Inferior parietal cortex (tissue), 1 donor: ENCODE measurements around the gene CHST8.

Experiments used
- DNase-seq: peaks from one replicate; pipeline ENCODE4 v3.0.0-alpha.2; 2016; ENCODE audit errors: extremely low spot score

Gene CHST8

DNA sequence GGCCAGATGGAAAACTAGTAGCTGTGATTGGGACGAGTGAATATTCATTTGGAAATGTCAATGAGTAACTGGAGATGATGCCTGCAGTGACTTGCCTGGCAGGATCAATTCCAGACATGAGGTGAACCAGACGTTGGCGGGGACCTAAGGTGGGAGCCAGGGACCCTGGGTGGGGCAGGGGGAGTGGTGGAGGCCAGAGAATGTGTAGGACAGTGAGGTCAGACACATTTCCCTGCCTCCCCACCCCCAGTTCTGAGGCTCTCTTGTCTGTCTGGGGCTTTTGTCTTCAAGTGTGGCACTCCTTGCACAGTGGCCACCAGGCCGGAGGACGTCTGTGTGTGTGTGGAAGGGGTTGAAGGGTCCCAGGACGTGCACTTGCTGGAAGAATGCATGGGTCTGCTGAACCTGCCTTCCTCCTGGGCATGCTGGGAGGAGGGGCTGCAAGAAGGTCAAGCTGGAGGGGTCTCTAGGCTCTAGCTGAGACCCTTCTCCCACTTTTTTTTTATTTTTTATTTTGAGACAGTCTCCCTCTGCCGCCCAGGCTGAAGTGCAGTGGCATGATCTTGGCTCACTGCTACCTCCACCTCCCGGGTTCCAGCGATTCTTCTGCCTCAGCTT is 51.6 kb downstream of the CHST8 start:
- DNase-seq, result no peak

DNA sequence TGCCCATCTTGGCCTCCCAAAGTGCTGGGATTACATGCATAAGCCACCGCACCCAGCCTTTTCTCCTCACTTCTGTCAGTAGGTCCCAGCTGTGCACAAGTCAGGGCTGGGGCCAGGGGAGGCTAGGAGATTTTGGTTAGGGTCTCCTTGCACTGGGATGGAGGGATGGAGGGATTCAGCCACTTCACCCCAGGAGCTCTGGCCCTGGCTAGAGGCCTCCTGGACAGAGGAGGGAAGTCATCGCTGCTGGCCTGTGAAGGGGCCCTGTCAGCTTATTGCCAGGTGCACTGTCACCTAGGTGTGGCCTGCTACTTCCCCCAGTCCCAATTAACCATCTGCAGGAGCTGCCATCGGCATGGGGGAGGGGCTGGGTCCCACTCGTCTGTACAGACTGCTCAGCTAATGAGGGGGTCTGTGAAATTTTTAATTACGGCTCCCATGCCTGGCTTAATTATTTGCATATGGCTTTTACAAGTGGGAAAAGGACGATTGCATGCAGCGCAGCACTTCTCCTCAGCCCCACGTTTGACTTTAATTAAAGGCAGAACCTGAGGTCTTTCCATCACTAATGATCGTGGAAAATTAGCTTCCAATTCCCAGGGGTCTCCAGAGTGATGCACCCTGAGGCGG is 52.4 kb downstream of the CHST8 start:
- DNase-seq, result no peak

DNA sequence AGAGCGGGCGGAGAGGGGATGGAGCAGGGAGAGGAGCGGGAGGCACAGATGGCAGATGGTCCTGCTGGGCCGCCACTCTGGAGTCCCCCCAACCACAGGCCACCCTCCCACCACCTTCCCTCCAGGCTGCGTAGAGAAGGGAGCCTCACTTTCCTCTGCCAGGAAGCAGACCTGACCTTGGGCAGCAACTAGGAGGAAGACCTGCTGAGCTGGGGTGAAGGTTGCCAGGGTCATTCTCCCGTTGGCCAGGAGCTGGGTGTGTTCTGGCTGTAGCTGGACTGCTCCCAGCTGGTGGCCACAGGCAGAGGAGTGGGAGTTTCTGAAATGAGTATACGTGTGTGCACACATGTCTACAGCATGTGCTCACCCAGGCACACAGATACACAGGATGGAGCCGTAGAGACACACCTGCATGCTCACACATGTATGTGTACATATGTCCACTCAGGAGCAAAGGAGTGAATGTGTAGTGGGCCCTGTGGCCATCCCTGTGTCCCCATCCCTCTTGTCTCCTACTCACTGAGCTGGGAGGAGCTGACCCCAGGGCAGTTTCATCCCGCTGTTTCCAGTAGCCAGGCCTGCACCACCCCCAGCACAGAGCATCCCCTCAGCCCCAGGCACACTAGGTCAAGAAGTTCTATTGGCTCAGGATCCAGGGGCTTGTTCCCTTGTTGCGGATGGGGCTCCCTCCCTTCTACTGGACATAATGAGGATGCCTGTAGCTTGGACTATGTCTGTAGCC is 53.0 kb downstream of the CHST8 start:
- no peak for DNase-seq

DNA sequence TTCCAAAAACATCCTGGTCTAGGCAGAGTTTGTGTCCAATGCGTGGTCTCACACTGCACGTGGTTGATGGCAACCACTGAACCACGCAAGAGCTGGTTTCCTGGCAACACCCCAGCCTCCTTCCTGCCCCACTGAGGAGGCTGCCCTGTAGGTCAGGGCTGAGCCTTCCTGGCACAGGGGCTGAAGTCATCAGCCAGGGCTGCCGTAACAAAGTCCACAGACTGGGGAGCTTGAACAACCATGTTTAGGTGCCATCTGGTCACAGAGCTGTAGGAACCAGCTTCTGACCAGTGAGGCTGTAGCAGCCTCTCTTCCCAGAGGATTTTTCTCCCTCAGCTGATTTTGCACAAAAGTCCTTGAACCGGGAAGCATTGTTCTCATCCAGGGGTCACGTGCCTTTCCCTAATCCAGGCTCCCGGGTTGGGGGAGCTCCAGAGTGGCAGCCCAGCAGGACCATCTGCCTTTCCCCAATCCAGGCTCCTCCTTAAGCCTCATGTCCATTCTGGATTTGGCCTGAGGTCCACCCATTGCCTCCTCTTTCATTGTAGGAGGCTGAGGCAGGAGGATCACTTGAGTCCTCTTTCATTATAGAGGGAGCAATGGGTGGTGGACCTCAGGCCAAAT is 53.9 kb downstream of the CHST8 start:
- no peak for DNase-seq

DNA sequence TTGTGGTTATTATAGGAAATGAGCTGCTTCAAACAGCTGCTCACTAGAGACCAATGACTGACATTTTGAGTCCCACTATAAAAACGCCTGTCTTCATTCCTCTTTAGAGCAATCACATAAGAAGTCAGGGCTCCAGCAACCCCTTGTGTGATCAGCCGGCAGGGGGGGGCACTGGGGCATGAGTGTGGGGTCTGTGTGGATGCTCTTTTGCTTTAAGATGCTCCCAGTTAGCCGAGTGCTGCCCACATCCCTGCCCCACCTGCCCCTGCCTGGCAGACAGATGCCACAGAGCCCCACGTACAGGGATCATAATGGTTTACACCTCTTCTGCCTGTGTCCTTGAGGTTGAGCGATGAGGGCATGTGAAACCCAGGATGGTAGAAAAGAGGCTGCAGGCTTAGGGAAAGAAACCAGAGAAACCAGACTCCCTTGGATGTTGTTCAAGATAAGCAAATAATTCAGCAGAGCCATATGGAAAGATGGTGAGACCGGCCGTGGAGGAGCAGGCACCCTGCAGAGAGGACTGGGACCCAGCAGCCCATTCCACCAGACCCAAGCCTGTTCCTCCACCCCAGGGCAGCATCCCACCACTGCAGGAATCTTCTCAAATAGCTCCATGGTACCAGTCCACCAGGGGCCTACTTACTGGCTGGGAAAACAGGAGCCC is 55.4 kb downstream of the CHST8 start:
- DNase-seq, result no peak

DNA sequence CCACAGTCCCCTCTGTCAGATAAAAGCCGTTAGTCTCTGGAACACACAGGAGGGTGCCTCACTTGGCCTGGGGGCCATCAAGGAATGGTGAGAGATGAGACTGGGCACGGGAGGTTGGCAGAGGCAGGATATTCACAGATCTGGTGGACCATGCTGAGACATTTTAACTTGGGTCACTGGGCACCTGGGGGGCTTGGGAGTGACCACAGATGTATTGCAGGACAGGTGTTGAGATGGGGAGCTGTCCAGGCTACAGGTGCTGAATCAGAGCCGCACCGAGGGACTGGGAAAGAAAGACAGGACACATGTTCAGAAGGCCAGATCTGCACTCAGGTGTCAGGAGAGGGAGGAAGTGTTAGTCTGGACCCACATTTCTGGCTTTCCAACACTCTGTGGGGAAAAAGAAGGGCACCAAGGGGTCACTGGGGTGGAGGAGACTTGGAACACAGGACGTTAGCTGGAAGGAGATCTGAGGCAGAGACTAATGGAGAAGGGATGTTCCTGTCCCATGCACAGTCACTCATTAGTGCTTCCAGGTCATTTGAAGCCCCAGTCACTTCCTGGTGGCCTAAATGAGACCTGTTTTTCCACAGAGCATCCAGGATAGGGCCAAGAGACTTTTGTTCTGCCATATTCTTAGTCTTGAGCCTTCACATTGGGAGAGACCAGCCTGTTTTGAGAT is 56.1 kb downstream of the CHST8 start:
- no peak for DNase-seq

DNA sequence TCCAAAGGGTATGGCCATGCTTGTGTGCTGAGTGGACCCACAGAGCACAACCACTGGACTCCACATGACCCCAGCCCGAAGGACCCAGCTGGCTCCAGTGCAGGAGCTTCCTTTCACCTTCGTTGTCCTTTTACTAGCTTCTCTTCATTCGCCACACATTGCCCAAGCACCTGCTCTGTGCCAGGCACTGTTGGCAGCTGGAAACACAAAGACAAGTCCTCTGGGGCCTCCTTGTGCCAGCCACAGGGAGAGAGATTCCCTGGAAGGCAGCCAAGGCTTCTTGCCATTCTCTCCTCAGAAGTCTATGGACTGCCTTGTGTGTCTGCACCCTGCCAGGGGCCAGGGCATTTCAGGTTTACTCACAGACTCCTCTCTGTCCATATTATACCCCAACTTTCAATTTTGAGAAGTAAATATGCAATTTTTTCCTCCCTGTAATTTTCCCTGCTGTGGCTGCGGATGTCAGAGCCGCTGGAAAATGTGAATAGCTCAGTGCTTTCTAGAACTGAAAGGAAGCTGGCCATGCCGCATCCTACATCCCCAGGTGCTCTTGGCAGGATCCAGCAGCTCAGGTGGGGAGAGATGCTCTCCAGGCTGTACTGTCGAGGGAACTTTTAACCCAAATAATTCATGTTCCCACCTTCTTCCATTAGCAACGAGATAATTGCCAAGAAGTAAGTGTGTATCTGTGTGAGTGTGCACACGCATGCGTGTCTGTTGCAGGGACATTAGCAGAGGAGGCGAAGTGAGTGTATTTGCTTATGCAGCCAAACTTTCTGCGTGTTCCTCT is 57.2 kb downstream of the CHST8 start:
- DNase-seq, result peak; percentile 30

DNA sequence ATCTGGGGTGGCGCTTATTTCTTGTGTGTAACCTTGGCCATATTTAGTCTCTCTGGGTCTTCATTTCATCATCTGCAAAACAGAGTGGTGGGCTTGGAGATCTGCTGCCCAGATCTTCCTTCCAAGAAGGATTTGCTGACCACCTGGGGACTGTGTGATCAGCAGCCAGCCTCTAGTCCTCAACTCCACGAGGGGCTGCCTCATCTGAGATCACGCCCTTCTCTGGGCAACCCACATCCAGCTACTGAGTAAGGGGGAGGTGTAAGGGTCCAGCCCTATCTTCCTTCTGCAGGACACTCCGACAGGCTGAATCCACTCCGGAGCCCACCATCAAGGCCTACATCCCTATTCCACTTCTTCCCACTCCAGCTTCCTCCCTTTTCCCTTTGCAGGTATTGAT is 57.9 kb downstream of the CHST8 start:
- no peak for DNase-seq

DNA sequence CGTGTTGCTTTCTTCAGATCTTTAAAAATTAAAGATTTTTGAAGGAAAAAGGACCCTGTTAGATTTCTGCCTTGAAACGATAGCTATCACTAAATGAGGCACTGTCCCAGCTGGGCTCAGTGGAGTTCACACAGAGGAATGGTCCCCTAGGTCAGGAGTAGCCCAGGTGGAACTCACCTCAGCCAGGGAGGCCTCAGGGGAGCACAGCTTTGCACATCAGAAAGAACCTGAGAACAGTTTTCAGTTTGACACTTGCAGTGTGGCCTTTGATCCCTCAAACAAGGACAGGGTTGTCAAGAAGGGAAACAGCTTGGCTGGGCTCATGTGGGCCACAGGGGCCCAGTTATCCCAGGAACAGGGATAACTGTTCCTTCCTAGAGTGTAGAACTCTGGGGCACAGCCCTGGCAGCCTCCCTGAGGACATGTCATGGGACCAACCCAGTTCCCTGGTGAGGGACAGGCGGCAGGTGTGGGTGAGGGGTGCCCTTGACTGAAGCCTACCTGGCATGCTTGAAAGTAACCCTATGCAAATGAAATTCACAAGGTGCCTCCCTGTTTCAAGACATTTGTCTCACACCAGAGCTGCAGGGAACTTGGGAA is 59.4 kb downstream of the CHST8 start:
- no peak for DNase-seq

DNA sequence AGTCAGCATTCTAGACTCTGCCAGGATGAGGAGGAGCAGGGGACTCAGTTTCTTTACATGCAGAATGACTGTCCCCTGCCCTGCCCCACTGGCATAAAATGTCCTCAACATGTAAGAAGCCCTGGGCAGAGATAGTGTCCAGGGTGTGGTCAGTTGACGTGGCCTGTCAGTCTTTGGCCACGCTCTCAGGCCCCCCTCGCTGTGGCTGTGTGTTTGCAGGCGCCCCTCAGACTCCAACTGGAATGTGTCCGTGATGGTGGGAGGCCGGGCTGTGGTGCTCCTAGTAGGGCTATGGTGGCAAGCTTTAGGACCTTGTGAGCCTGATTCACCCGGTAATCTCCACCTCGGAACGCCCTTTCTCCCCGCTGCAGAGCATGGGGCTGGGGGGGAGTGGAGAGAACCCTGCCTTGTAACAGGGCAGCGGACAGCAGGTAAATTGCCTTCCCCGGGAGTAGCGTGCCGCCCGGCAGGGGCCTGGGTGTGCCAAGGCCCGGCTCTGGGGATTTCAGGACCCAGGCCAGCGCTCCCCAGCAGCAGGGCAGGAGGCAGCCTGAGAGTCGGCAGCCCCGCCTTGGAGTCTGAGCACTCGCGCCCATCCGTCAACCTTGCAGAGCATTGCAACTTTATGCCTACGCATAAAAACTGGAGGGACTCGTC is 62.3 kb downstream of the CHST8 start:
- no peak for DNase-seq

DNA sequence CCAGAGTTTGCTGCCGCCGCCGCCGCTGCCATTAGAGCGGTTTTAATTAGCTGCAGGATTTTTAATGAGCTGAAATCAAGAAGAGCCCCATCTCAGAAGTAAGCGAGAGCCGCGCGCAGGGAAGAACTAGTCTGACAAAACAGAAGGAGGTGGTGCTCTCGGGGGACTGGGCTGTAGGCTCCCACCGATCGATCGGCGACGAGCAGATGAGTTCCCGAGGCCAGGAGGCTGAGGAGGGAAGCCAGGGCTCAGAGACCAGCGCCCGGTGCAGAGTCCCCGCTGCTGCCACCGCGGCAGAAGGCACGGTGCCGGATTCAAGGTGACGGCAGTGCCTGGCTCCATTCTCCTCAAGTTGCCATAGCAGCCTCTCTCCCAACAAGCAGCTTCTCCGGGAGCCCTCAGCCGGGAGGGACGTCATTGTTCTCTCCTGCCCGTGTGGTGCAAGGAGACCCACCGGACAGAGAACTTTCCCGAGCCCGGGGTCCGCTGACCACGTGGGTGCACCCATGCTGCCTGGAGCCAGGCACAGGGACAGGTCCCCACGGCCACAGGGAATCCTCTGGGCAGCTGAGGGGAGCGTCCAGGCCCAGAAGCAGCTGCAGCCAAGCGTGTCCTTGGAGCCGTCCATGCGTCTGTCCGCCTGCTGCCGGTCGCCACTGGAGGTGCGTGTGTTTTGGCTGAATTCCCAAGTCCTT is 62.9 kb downstream of the CHST8 start:
- no peak for DNase-seq

DNA sequence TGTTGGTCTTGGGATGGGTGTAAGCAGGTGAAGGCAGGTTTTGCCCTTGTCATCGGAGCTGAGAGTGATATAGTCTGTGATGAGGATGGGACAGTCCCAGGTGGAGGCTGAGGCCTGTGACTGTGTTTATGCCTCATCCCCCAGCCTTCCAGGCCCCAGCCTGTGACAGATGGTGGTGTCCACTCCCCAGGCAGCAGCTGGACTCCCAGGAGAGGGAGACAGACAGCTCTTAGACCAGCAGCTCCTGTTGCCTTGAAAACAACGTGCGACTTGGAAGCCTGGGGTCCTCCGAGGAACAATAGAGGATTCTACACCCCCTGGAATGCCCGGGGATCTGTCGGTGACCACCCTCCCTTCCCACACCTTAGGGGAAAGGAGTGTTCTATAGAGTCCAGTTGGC is 63.8 kb downstream of the CHST8 start:
- no peak for DNase-seq

DNA sequence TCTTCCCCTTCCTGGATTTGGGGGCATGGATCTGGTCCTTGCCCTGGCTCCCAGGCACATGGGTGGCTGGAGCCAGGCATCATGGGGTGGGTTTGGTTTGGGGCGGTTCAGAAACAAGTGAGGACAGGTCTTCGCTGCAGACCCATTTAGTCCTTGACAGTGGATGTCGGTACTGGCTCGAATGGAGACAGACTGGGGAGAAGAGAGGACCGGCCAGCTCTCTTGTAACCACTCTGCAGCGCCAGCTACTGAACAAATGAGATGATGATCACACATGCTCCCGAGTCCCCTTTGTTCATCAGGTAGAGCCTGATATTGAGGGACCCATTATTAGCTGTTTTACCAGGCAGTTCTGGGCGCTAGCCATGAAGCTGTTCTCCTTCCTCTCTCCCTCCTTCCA is 64.5 kb downstream of the CHST8 start:
- no peak for DNase-seq

DNA sequence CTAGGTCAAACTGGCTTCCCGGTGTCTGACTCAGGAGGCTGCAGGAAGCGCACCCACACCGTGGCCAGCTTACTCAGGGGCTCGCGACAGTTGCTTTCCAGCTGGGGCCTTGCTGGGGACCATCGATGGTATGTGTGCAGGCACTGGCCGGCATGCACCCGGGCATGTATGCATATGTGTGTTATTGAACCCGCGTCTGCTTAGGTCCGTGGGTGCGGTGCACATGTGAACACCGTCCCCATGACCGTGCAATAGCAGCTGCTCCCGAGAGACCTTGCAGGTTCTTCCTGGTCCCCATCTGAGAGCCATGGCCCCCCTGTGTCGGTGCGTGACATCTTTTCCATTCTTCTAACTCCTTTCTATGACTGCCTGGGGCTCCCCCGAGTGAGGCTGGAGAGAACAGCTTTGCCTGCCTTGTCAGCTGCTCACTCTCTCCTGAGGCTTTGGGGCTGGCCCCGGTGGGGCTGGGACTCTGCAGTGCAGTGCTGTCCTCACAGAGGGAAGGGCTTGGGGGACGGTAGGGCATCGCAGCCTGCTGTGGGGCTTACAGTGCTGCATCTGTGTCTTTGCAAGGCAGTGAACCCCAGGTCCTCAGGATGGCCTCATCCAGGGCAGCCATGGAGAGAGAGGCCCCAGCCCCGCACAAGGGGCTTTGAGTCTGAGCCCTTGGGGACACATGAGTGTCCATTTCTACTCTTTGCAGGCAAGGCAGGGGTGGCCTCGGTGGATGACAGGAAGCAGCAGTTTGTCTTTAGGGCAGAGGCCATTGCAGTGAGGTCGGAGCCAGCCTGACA is 65.1 kb downstream of the CHST8 start:
- no peak for DNase-seq

DNA sequence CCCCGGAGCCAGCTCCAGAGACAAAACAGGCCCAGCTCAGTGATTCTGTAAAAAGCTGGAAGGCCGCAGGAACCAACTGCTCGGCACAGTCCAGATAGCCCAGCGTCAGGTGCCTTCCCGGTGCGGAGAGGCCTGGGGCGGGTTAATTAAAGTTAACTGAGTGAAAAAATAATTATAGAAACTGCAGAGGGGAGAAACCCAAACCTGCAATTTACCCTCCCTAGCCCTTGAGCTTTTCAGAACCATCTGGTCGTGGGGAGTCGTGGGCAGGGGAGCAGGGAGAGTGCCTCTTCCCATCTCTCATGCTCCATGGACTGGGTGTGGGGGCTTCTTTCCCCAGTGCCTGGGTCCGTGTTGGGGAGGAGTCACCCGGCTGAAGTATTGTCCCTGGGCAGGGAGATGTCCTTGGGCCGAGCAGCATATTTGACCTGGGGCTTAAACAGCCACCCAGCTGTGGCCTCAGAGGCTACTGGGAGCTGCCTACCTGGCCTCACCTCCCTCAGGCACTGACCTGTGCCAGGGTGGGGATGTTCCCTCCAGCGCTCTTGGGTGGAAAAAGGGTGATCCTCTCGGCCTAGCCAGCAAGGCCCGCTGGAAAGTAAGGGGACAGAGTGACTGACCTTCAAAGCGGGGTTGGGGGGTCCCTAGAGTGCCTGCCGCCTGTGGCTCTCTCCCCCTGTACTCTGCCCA is 65.9 kb downstream of the CHST8 start:
- DNase-seq, result no peak

DNA sequence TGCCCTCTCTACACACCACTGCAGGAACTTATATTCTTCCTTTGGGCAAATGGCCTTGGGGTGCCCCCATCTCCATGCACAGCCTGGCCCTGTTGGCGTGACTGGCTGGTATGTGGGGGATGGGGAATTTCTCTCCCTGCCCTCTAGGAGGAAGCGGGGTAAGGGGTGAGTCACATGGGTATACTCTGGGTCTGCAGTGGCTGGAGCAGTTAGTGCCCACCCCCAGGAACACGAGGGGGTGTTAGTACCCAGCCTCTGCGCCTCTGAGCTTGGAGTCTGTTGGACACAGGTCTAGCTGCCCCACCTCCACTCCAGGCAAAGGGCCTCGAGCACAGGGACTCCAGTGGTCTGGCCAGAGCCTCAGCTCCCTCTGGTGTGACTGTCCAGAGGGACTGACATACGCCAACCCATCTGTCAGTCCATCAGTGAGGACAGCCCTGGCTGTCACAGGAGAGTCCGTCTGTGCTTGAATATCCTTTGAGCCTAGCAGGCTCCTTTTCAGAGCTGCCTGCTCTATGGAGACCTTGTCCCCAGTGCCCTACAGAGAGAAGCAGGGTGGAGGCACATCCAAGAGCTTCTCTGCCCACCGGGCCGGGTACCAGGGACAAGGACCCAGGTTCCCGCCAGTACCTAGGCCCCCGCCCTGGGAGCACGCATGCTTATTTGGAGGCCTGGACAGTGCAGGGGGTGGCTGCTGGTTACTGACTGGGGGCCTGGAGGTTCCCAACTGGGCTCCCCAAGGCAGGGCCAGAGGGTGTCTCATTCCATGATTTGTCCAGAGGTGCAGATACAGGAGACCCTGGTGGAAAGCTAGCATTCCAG is 66.6 kb downstream of the CHST8 start:
- no peak for DNase-seq

DNA sequence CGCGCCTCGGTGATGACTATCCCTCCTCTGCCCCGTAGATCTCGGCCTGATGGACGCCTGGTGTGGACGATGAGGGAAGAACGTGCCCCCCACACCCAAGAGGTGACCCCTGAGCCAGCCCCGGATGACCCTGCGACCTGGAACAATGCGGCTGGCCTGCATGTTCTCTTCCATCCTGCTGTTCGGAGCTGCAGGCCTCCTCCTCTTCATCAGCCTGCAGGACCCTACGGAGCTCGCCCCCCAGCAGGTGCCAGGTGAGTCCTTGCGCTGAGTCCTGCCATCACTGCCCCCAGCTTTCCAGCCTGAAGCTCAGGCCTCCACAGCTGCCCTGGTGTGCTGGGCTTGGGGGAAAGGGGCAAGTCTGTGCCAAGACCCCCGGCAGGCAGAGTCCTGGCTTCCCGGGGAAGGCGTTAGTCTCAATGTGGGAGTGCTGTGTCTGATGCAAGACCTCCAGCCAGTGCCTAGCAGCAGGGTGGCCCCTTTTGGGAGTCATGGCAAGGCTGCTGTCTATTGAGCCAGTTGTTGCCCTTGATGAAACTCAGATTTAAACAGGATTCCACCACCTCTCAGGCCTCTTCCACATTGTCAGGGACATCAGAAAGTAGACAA is 67.5 kb downstream of the CHST8 start:
- DNase-seq, result no peak
